Common myeloid progenitor, CD34-positive (primary cell): ENCODE measurements around the gene CAPZA1.

ENCODE experiments used
- CTCF ChIA-PET: fragments of 350-600 bp; sonication (Branson Sonifier 250); formaldehyde crosslinking; loops from one replicate; lab custom pipeline; 2021; ENCODE audit warnings: antibody characterized with exemption; lab: Charles Lee
- POLR2A ChIA-PET: fragments of 350-600 bp; sonication (Branson Sonifier 250); formaldehyde crosslinking; loops from one replicate; lab custom pipeline; 2021; ENCODE audit warnings: antibody characterized with exemption; lab: Charles Lee
- DNase-seq, 3 donors: peaks; one replicate each; pipeline versions ENCODE4 v3.0.0 to v3.0.0-alpha.2; 2013
- H3K27ac ChIP-seq, 2 experiments: 1 replicate in 1 of 2; 2 replicates in 1 of 2; pipeline ENCODE4 v1.7.0; 2013; ENCODE audit warnings: inconsistent platforms in 2 of 2, low read length in 2 of 2, mild to moderate bottlenecking in 2 of 2, low read depth in 1 of 2, moderate library complexity in 1 of 2; ENCODE audit not compliant: severe bottlenecking in 2 of 2, insufficient read depth in 1 of 2, poor library complexity in 1 of 2
- H3K27me3 ChIP-seq, 5 experiments: replicated peaks in 2 of 5; 1 replicate in 3 of 5; 2 replicates in 2 of 5; pipeline versions ENCODE4 v1.6.1 to v1.7.0; 2013; ENCODE audit warnings: low read length in 4 of 5, mild to moderate bottlenecking in 2 of 5, moderate library complexity in 2 of 5, inconsistent platforms in 1 of 5; ENCODE audit not compliant: insufficient read depth in 5 of 5, control insufficient read depth in 4 of 5
- H3K36me3 ChIP-seq, 4 experiments: 1 replicate in 2 of 4; 2 replicates in 2 of 4; pipeline versions ENCODE4 v1.6.1 to v1.7.0; 2013; ENCODE audit warnings: low read length in 3 of 4, control low read depth in 1 of 4, mild to moderate bottlenecking in 1 of 4; ENCODE audit not compliant: control insufficient read depth in 4 of 4, insufficient read depth in 4 of 4
- H3K4me1 ChIP-seq, 4 experiments: 1 replicate in 3 of 4; 2 replicates in 1 of 4; pipeline versions ENCODE4 v1.6.1 to v1.7.1; 2013; ENCODE audit warnings: low read length in 3 of 4, mild to moderate bottlenecking in 3 of 4, control low read depth in 1 of 4, inconsistent platforms in 1 of 4, moderate library complexity in 1 of 4; ENCODE audit not compliant: control insufficient read depth in 4 of 4, insufficient read depth in 4 of 4; ENCODE audit errors: control extremely low read depth in 1 of 4
- H3K4me3 ChIP-seq, 7 experiments: 1 replicate in 4 of 7; 2 replicates in 3 of 7; pipeline versions ENCODE4 v1.5.1 to v1.7.0; 2013; ENCODE audit warnings: mild to moderate bottlenecking in 7 of 7, low read length in 6 of 7, moderate library complexity in 6 of 7, inconsistent platforms in 2 of 7, low read depth in 2 of 7, control low read depth in 1 of 7; ENCODE audit not compliant: insufficient read depth in 4 of 7, control insufficient read depth in 1 of 7; ENCODE audit errors: extremely low read depth in 1 of 7
- H3K9me3 ChIP-seq, 5 experiments: 1 replicate in 4 of 5; 2 replicates in 1 of 5; pipeline versions ENCODE4 v1.6.1 to v1.7.1; 2013; ENCODE audit warnings: low read length in 4 of 5, mild to moderate bottlenecking in 2 of 5, inconsistent platforms in 1 of 5, low read depth in 1 of 5, moderate library complexity in 1 of 5; ENCODE audit not compliant: control insufficient read depth in 4 of 5, insufficient read depth in 2 of 5; ENCODE audit errors: control extremely low read depth in 1 of 5
- WGBS: methylation state at CpG from one replicate; pipeline ENCODE4 v1.1.5; 2013; ENCODE audit not compliant: insufficient coverage; 5-methylcytosine and 5-hydroxymethylcytosine counted together

CAPZA1 gene

GRCh38 chr1:112689196-112689841 lies 69.7 kb downstream of the CAPZA1 start:
- ChIA-PET CTCF (interaction anchor here (0.5 to 2.0 kb wide), 3 partner anchors 10 to 25 kb away, joined by 3 to 10 read pairs (median 4); no protein-coding TSS in a partner anchor), POLR2A (no interaction called here)
- Histone ChIP-seq H3K4me1 (no peaks in the 10 kb centered on the region), H3K36me3 (peaks cover 9 to 51% (median 30%) of the 10 kb centered on the region in 4 experiments), H3K9me3 (no peaks in the 10 kb centered on the region), H3K4me3 (no peak overlapping the region), H3K27ac (no peak overlapping the region), H3K27me3 (no peaks in the 10 kb centered on the region)
- DNase-seq = no peak
- 95% methylated on average over 7 of the region's 9 CpGs for WGBS

DNA sequence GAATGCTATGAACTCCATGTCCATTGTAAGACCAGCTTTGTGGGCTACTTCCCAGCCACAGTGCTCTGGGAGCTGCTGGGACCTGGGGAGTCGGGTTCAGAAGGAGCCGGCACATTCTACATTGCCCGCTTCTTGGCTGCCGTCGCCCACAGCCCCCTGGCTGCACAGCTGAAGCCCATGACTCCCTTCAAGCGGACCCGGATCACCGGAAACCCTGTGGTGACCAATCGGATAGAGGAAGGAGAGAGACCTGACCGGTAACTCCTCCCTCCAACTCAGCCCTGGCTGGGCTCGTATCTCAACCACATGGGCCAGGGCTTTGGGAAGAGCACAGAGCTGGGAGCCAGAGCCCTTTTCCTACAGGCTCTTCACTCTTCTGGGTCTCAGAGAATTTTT lies 70.2 kb downstream of the CAPZA1 start:
- Histone ChIP-seq H3K27ac (no peak overlapping the region), H3K36me3 (peaks cover 9 to 56% (median 33%) of the 10 kb centered on the region in 4 experiments), H3K4me3 (no peak overlapping the region), H3K27me3 (no peaks in the 10 kb centered on the region), H3K9me3 (no peaks in the 10 kb centered on the region), H3K4me1 (no peaks in the 10 kb centered on the region)
- DNase-seq = no peak
- CTCF ChIA-PET = interaction anchor here (1.3 to 2.0 kb wide), 2 partner anchors 9 to 14 kb away, joined by 3 to 10 read pairs; no protein-coding TSS in a partner anchor
- 97% methylated on average over 10 of the region's 11 CpGs for WGBS
- POLR2A ChIA-PET = no interaction called here

GRCh38 chr1:112692681-112693080 lies 73.0 kb downstream of the CAPZA1 start:
- ChIA-PET POLR2A (interaction anchor here (1.3 kb wide), 1 partner anchor 17 kb away, joined by 3 read pairs; no protein-coding TSS in a partner anchor), CTCF (interaction anchor here (0.9 to 1.1 kb wide), 4 partner anchors 17 to 41 kb away, joined by 3 read pairs; partner anchors contain the start of gene MOV10)

DNA sequence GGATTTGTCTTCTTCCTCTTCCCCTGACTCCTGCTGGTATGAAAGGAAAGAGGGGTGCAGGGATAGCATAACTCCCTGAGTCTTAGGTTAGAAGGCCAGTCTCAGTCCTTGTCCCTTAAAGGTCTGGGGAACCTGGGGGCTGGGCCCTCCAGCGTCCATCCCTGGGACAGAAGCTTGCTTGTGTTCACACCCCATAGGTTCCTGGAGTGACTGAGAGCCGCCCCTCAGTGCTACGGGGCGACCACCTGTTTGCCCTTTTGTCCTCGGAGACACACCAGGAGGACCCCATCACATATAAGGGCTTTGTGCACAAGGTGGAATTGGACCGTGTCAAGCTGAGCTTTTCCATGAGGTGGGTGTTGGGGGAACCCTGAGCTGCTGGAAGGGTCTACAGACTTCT lies 74.2 kb downstream of the CAPZA1 start:
- Histone ChIP-seq H3K27me3 (no peaks in the 10 kb centered on the region), H3K4me1 (peaks cover 0 to 2% (median 0%) of the 10 kb centered on the region in 4 experiments), H3K27ac (no peak overlapping the region), H3K9me3 (no peaks in the 10 kb centered on the region), H3K36me3 (peaks cover 12 to 84% (median 52%) of the 10 kb centered on the region in 4 experiments), H3K4me3 (no peak overlapping the region)
- ChIA-PET CTCF (interaction anchor here (1.0 to 1.7 kb wide), 7 partner anchors 11 to 58 kb away, joined by 3 to 6 read pairs (median 3); partner anchors contain the start of gene MOV10), POLR2A (no interaction called here)
- no peak for DNase-seq
- WGBS = 97% methylated on average over 6 of the region's 6 CpGs

More at GRCh38 chr1:112692681-112693080, 73.0 kb downstream of the CAPZA1 start:
- Histone ChIP-seq H3K27me3 (no peaks in the 10 kb centered on the region), H3K36me3 (peaks cover 12 to 77% (median 49%) of the 10 kb centered on the region in 4 experiments), H3K4me3 (no peak overlapping the region), H3K9me3 (no peaks in the 10 kb centered on the region), H3K4me1 (no peaks in the 10 kb centered on the region), H3K27ac (no peak overlapping the region)
- 100% methylated on average over 4 of the region's 5 CpGs for WGBS
- DNase-seq = no peak

GRCh38 chr1:112694363-112694929 lies 74.8 kb downstream of the CAPZA1 start:
- no peak for DNase-seq
- CTCF ChIA-PET = interaction anchor here (1.0 to 1.7 kb wide), 6 partner anchors 10 to 59 kb away, joined by 3 to 6 read pairs (median 3); partner anchors contain the start of gene MOV10

DNA sequence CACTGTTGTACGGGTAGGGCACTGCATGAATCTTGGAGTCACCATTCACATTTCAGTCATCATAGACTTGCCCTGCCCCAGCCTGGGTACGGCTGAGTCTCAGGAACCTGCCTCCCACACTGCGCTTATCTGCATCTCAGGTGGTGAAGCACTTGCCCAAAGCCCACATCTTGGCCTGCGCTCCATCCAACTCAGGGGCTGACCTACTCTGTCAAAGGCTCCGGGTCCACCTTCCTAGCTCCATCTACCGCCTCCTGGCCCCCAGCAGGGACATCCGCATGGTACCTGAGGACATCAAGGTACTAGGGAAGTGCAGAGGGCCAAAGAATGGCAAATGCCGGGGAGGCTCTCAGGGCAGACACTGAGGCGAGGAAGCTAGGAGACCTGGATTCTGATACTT lies 75.6 kb downstream of the CAPZA1 start:
- H3K4me3 ChIP-seq = no peak overlapping the region
- peaks cover 6 to 16% (median 11%) of the 10 kb centered on the region in 4 experiments for H3K4me1 ChIP-seq
- DNase-seq = no peak
- ChIA-PET POLR2A (no interaction called here), CTCF (interaction anchor here (1.6 kb wide), 1 partner anchor 21 kb away, joined by 3 read pairs; no protein-coding TSS in a partner anchor)
- no peaks in the 10 kb centered on the region for H3K27me3 ChIP-seq
- H3K27ac ChIP-seq = no peak overlapping the region
- no peaks in the 10 kb centered on the region for H3K9me3 ChIP-seq
- 96% methylated on average over 8 of the region's 9 CpGs for WGBS
- H3K36me3 ChIP-seq = peaks cover 10 to 79% (median 54%) of the 10 kb centered on the region in 4 experiments

More at GRCh38 chr1:112694363-112694929, 74.8 kb downstream of the CAPZA1 start:
- 96% methylated on average over 15 of the region's 15 CpGs for WGBS
- Histone ChIP-seq H3K27me3 (no peaks in the 10 kb centered on the region), H3K27ac (no peak overlapping the region), H3K4me1 (peaks cover 0 to 8% (median 2%) of the 10 kb centered on the region in 4 experiments), H3K4me3 (no peak overlapping the region), H3K9me3 (no peaks in the 10 kb centered on the region), H3K36me3 (peaks cover 10 to 82% (median 53%) of the 10 kb centered on the region in 4 experiments)
- POLR2A ChIA-PET = no interaction called here
